ENCODE results near the gene GLE1. TPM values are rescaled to one million over a fixed set of nuclear protein-coding genes. Genes with fewer than 3 reads are reported as not detected.

The GLE1 gene
- polyA plus RNA-seq, 3 donors = 16.0 to 31.2 (median 22.2) TPM

- intact Hi-C loops (cut with micrococcal nuclease) = loop anchor here (1.0 to 10.0 kb wide), 5 partner anchors 48 to 568 kb away; partner anchors contain the start of genes COQ4 (in 1 of the 2), DOLK (in 1 of the 2), GLE1 (in 1 of the 2) and NUP188 (in 1 of the 2)
- peaks cover 15% of the 10 kb centered on the region for H3K4me1 Mint-ChIP-seq
- H3K9me3 Mint-ChIP-seq = peaks cover 0 to 2% (median 0%) of the 10 kb centered on the region in 7 donors
These were observed 47.9 kb upstream of the GLE1 start for GRCh38 chr9:128456613-128457061.

GRCh38 chr9:128457207-128457606 lies 47.3 kb upstream of the GLE1 start:
- Histone ChIP-seq H3K27me3 (ENCODE audit: control insufficient read depth in 2 of 2, insufficient read depth in 2 of 2, low read length in 2 of 2) (no peaks in the 10 kb centered on the region), H3K4me3 (replicated peaks in 1 of 3; ENCODE audit: low read depth in 2 of 3, low read length in 3 of 3) (peak overlapping the region in 2 of 3 experiments; percentile 67 to 93), H3K9ac (ENCODE audit: insufficient read depth, low read length, poor library complexity, severe bottlenecking) (peak overlapping the region; percentile 78), H3K79me2 (ENCODE audit: insufficient read depth, low read length) (peaks cover 28% of the 10 kb centered on the region), H2AFZ (ENCODE audit: insufficient read depth, low read depth, low read length, poor library complexity, severe bottlenecking) (peak overlapping the region; percentile 93), H3K27ac (ENCODE audit: low read depth in 1 of 2, low read length in 2 of 2) (no peak overlapping the region), H4K20me1 (ENCODE audit: insufficient read depth, low read length) (peaks cover 7% of the 10 kb centered on the region), H3K4me2 (replicated peaks; ENCODE audit: extremely low read depth, low read length, poor library complexity, severe bottlenecking) (peak overlapping the region; percentile 99), H3K9me3 (replicated peaks in 1 of 2; ENCODE audit: control insufficient read depth in 1 of 2, insufficient read depth in 1 of 2, low read length in 2 of 2) (no peaks in the 10 kb centered on the region), H3K36me3 (replicated peaks in 1 of 2; ENCODE audit: control insufficient read depth in 1 of 2, insufficient read depth in 2 of 2, low read length in 2 of 2) (peaks cover 25 to 32% of the 10 kb centered on the region in 2 donors), H3K4me1 (ENCODE audit: control insufficient read depth in 1 of 2, insufficient read depth in 2 of 2, low read length in 2 of 2) (peaks cover 12 to 20% of the 10 kb centered on the region in 2 donors)
- H3K4me1 Mint-ChIP-seq = peaks cover 15% of the 10 kb centered on the region
- H3K27me3 Mint-ChIP-seq (ENCODE audit: low read depth in 3 of 3) = peaks cover 2 to 8% (median 5%) of the 10 kb centered on the region in 3 donors
- peaks cover 31 to 36% of the 10 kb centered on the region in 2 donors for H3K36me3 Mint-ChIP-seq
- H3K9me3 Mint-ChIP-seq = peaks cover 0 to 2% (median 0%) of the 10 kb centered on the region in 7 donors
- intact Hi-C loops (cut with micrococcal nuclease) = loop anchor here (5.0 to 10.0 kb wide), 4 partner anchors 85 to 568 kb away; partner anchors contain the start of genes COQ4 (in 1 of the 2), DOLK (in 1 of the 2), NUP188 (in 1 of the 2) and SH3GLB2 (in 1 of the 2)
- peak overlapping the region in 2 of 7 donors; percentile 24 to 63 for H3K27ac Mint-ChIP-seq
- WGBS (ENCODE audit: insufficient coverage) = 52% methylated on average over 11 of the region's 14 CpGs
- TF ChIP-seq CTCF (IDR thresholded peaks at IDR 0.05) = no peak
- no peak for DNase-seq
- peak overlapping the region; percentile 86 to 89 for H3K4me3 Mint-ChIP-seq

More at GRCh38 chr9:128456613-128457061, 47.9 kb upstream of the GLE1 start:
- Histone ChIP-seq H3K27ac (ENCODE audit: low read depth in 1 of 2, low read length in 2 of 2) (peak overlapping the region; percentile 54 to 85), H3K9ac (ENCODE audit: insufficient read depth, low read length, poor library complexity, severe bottlenecking) (peak overlapping the region; percentile 78), H4K20me1 (ENCODE audit: insufficient read depth, low read length) (peaks cover 7% of the 10 kb centered on the region), H3K79me2 (ENCODE audit: insufficient read depth, low read length) (peaks cover 28% of the 10 kb centered on the region), H3K27me3 (ENCODE audit: control insufficient read depth in 2 of 2, insufficient read depth in 2 of 2, low read length in 2 of 2) (no peaks in the 10 kb centered on the region), H3K36me3 (replicated peaks in 1 of 2; ENCODE audit: control insufficient read depth in 1 of 2, insufficient read depth in 2 of 2, low read length in 2 of 2) (peaks cover 21 to 26% of the 10 kb centered on the region in 2 donors), H2AFZ (ENCODE audit: insufficient read depth, low read depth, low read length, poor library complexity, severe bottlenecking) (peak overlapping the region; percentile 93), H3K4me1 (ENCODE audit: control insufficient read depth in 1 of 2, insufficient read depth in 2 of 2, low read length in 2 of 2) (peaks cover 12 to 20% of the 10 kb centered on the region in 2 donors), H3K4me2 (replicated peaks; ENCODE audit: extremely low read depth, low read length, poor library complexity, severe bottlenecking) (peak overlapping the region; percentile 99), H3K9me3 (replicated peaks in 1 of 2; ENCODE audit: control insufficient read depth in 1 of 2, insufficient read depth in 1 of 2, low read length in 2 of 2) (no peaks in the 10 kb centered on the region), H3K4me3 (replicated peaks in 1 of 3; ENCODE audit: low read depth in 2 of 3, low read length in 3 of 3) (peak overlapping the region; percentile 67 to 93 (median 70))
- WGBS (ENCODE audit: insufficient coverage) = under 1% methylated on average over 48 of the region's 48 CpGs
- H3K36me3 Mint-ChIP-seq = peaks cover 25 to 30% of the 10 kb centered on the region in 2 donors
- peaks cover 2 to 8% (median 6%) of the 10 kb centered on the region in 3 donors for H3K27me3 Mint-ChIP-seq (ENCODE audit: low read depth in 3 of 3)
- DNase-seq = peak; percentile 51 to 60 (median 57)
- TF ChIP-seq CTCF (IDR thresholded peaks at IDR 0.05) = no peak
- H3K27ac Mint-ChIP-seq = peak overlapping the region; percentile 69 to 91 (median 85)
- peak overlapping the region; percentile 86 to 89 for H3K4me3 Mint-ChIP-seq

Data from CD14-positive monocyte (primary cell).